Testis (tissue), 2 donors: ENCODE results near the gene CMTR1.

Experiments
- CTCF ChIP-seq, 3 experiments: fragments of 450-650 bp in 2 of 3; fragments of 200-600 bp in 1 of 3; sonication (generic) in 1 of 3; IDR thresholded peaks; one replicate each; pipeline ENCODE4 v1.5.1; 2016 to 2019; ENCODE audit warnings: antibody characterized with exemption in 3 of 3, mild to moderate bottlenecking in 2 of 3, moderate library complexity in 1 of 3
- POLR2A ChIP-seq: fragments of 450-650 bp; IDR thresholded peaks from one replicate; pipeline ENCODE4 v1.6.1; 2017; ENCODE audit warnings: antibody characterized with exemption, mild to moderate bottlenecking, moderate library complexity

- TF ChIP-seq CTCF (IDR thresholded peaks at IDR 0.05), result no peak
- TF ChIP-seq POLR2A, result no peak
Observed at GRCh38 chr6:37499433-37500293, 66.6 kb downstream of the CMTR1 start, which contains the start of gene CCDC167.
